ENCODE measurements around the gene SREBF1.

SREBF1 gene

GRCh38 chr17:17836818-17837379, at the start of gene SREBF1:
Gene SREBF1, minus strand, starts transcription at chr17:17836986. Its CDS starts 169 bp downstream, at chr17:17836817.
- no peak for DNase-seq

GRCh38 chr17:17886226-17886625, 49.4 kb upstream of the SREBF1 start:
- no peak for DNase-seq

GRCh38 chr17:17884391-17885357, 47.9 kb upstream of the SREBF1 start:
- DNase-seq: no peak

GRCh38 chr17:17883801-17884200, 47.0 kb upstream of the SREBF1 start:
- DNase-seq: no peak

- DNase-seq: no peak
Observed at GRCh38 chr17:17882082-17882581, 45.3 kb upstream of the SREBF1 start.

GRCh38 chr17:17880577-17881196, 43.9 kb upstream of the SREBF1 start:
- DNase-seq: no peak

GRCh38 chr17:17877529-17878358, 41.0 kb upstream of the SREBF1 start:
- DNase-seq: no peak

- no peak for DNase-seq
Observed at GRCh38 chr17:17876959-17877528, 40.3 kb upstream of the SREBF1 start.

GRCh38 chr17:17874478-17874877, 37.7 kb upstream of the SREBF1 start:
- DNase-seq: no peak

GRCh38 chr17:17873450-17873991, 36.7 kb upstream of the SREBF1 start:
- no peak for DNase-seq

- no peak for DNase-seq
Observed at GRCh38 chr17:17872547-17873345, 36.0 kb upstream of the SREBF1 start.

- DNase-seq: no peak
Observed at GRCh38 chr17:17871913-17872312, 35.1 kb upstream of the SREBF1 start.

- DNase-seq: no peak
Observed at GRCh38 chr17:17870247-17870646, 33.5 kb upstream of the SREBF1 start.

- DNase-seq: no peak
Observed at GRCh38 chr17:17868641-17869522, 32.1 kb upstream of the SREBF1 start.

GRCh38 chr17:17866897-17867296, 30.1 kb upstream of the SREBF1 start:
- no peak for DNase-seq

- no peak for DNase-seq
Observed at GRCh38 chr17:17866425-17866824, 29.6 kb upstream of the SREBF1 start.

- no peak for DNase-seq
Observed at GRCh38 chr17:17865035-17865434, 28.2 kb upstream of the SREBF1 start.

- DNase-seq: no peak
Observed at GRCh38 chr17:17860766-17861107, 24.0 kb upstream of the SREBF1 start.

- no peak for DNase-seq
Observed at GRCh38 chr17:17859909-17860765, 23.4 kb upstream of the SREBF1 start.
